GM12801 (cell line): ENCODE measurements around the gene CD81.

Experiments used
- TF ChIP-seq, protein P1 (sequence below): IDR thresholded peaks from one replicate; pipeline ENCODE4 v1.5.1; 2011; ENCODE audit warnings: control low read depth; ENCODE audit not compliant: insufficient read length; ENCODE audit errors: extremely low read depth

The CD81 gene

DNA sequence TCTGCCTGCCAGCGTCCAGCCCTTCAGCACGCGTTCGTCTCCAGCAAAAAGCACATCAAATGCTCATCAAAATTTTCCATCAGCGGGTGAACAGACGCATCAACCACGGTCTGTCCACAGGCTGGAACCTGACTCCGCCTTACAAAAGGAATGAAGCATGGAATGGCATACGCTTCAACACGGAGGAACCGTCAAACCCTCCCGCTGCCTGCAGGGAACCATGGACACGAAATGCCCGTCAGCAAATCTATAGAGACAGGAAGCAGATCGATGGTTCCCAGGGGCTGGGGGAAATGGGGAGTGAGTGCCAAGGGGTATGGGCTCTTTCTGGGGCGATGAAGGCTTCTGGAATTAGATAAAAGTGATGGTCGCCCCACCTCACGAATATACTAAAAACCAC, 39.7 kb downstream of the CD81 start:
- TF ChIP-seq, protein P1, sequence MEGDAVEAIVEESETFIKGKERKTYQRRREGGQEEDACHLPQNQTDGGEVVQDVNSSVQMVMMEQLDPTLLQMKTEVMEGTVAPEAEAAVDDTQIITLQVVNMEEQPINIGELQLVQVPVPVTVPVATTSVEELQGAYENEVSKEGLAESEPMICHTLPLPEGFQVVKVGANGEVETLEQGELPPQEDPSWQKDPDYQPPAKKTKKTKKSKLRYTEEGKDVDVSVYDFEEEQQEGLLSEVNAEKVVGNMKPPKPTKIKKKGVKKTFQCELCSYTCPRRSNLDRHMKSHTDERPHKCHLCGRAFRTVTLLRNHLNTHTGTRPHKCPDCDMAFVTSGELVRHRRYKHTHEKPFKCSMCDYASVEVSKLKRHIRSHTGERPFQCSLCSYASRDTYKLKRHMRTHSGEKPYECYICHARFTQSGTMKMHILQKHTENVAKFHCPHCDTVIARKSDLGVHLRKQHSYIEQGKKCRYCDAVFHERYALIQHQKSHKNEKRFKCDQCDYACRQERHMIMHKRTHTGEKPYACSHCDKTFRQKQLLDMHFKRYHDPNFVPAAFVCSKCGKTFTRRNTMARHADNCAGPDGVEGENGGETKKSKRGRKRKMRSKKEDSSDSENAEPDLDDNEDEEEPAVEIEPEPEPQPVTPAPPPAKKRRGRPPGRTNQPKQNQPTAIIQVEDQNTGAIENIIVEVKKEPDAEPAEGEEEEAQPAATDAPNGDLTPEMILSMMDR: no peak

DNA sequence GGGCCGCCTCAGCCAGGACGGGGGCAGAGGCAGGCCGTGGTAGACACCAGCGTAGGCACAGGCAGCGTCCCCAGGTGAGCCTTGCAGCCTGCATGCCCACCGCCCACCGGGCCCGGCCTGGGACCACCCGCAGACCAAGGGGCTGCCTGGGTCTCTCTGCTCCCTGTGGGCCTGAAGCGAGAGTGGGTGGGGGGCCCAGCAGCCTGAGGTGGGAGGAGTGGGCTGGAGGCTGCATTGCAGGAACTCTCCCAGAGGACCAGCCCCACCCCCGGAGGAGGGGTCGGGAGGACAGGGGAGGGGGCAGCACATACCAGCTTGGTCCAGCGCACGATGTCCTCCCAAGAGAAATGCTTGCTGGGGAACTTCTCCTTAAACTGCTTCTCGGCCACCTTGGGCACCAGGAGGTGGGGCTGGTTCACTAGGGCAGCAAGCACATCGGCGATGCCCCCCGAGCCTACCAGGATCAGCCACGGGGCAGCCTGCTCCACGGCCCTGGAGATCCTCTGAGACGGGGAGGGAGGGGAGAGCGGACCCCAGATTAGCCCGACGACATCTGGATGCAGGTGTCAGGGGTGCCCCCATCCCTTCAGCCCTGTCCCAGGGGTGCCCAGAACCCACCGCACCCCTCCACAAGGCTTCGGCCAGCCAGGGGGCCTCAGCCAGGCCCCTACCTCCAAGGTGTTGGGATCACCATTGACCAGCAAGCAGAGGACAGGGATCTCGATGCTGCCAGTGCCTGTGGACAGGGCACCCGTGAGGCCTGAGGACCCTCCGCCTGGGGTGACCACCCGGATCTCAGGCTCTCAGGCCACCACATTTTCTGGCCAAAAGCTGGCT, 41.0 kb downstream of the CD81 start:
- TF ChIP-seq, protein P1: no peak

DNA sequence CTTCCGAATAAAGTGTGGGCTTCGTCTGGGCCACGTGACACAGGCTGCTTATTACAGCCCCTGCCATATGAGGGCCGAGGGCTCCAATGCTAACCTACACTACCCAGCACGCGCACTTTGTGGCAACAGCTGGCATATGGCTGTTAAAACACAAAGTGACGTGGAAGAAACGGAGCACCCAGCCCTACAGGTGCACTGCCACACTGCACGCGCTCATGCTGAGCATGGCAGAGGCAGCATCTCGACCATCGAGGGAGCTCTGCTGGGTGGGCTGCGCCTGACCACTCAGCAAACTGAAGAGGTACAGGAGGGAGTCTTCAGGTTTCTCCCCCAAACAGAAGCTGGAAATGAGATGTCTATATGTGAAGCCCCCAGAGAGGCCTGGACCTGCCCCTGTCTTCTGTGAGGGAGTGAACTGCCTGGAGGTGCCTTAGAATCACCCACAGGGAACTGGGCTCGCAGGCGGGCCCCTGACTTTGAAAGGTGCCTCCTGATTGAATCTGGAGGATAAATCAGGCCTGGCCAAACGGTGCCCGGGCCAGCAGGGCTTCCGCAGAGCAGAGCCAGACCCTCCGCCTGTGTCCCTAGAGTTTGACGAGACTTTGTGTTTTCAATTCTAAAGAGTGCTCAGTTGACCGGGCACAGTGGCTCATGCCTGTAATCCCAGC, 41.7 kb downstream of the CD81 start:
- TF ChIP-seq, protein P1: no peak

DNA sequence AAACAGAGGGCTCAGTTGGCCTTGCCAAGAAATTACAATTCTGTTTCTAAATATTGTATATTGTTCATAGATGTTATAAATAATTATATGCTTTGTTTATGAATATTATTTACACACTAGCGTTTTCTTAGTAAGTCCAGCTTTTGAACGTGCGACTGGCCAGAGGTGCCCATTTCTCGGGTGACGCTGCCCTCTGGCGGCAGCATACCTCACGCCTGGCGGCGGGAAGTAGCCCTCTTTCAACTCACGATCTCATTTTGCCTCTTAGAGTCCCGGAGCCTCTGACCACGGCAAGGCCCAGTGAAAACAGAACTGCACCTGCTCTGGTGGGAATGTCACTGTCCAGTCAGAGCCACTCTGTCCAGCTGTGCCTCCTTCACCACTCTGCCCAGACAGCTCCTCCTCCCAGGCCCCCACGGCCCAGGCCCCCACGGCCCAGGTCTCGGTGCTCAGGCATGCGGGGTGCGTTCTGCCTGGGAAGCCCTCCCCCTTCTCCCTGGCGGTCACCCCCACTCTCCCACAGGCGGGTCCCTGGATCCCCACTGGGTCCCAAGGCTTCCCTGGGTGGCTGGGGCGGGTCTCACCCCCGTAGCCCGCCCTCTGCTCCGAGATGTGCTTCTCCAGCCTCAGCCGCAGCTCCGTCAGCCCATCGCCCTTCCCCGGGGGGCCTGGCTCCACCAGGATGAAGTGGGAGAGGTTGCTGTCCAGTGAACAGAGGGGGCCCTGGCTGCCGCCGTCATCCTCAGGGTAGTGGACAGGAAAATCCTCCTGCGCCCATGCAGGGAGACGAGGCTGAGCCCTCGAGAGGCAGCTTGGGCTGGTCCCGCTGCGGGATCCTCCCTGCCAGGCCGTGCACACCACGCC, 42.8 kb downstream of the CD81 start:
- TF ChIP-seq, protein P1: no peak

DNA sequence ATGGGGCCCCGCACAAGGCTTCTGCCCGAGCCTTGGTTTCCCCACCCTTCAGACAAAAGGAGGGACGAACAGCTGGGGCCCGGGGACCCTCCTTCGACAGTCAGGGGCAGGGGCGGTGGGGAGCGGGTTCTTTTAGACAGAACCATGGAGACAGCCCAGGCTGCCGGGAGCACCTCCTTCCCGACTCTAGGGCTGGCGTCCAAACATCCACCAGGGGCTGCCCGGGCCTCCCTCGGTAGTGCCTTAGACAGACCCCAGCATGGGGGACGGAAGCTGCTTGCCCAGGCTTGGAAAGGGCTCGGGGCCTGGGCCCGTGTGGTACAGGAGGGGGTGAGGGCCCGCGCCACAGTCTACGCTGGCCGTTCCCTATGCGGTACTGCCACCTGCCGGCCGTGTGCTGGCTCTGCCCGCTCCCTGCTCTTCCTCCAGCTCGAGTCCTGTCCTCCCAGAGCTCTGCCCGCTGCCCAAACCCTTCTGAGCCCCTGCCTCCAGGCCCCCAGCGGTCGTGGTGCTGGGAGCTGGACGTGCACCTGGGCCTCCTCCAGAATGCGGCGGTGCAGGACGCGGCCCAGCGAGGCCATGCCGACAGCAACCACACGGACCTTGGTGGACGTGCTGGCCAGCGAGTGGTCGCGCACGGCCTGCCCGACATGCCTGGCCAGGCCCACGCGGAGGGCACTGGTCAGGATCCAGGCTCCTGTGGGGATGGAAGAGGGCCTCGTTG, 43.6 kb downstream of the CD81 start:
- TF ChIP-seq, protein P1: no peak

DNA sequence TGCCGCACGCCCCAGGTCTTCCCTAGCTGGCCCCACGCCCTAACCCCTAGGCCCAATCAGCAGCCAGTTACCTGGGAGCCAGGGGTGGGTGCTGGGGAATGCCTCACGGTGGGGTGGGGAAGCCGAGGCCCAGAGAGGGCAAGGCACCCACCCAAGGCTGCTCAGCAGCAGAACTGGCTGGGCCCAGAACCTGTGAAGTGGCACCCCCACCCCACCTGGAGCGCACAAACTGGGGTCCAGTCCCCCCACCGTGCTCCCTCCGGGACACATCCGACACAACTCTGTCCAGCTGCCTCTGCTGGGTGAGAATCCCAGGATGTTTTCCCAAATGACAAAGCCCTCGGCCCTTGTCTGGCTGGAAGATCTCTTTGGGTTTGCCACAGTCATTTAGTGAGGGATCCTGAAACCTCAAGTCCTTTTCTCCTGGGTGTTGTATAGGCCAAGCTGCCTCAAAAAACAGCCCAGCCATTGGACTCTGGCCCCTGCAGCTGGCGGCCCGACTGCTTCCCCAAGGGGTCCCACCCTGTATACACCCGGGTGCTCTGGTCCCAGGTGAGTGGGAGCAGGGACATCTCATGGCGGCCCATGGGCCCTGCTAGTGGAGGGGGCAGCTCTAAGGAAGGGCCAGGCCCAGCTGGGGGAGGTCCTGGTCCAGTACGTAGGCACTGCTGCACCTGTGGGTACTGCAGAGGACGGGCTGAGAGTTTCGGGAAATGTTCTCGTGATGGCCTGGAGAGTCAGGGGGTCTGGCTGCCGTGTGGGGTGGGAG, 44.3 kb downstream of the CD81 start:
- TF ChIP-seq, protein P1: no peak
